Fibroblast of the conjunctiva (primary cell): ENCODE data around the gene QRFP.
"Not testable (repeated sequence)": the region's sequence is repeated elsewhere in the genome, so short reads cannot be mapped to it uniquely, and the experiment has no call there.

Experiments used
- DNase-seq: peaks from one replicate; pipeline ENCODE4 v3.0.0-alpha.2; 2010; ENCODE audit warnings: low read depth

QRFP gene

DNA sequence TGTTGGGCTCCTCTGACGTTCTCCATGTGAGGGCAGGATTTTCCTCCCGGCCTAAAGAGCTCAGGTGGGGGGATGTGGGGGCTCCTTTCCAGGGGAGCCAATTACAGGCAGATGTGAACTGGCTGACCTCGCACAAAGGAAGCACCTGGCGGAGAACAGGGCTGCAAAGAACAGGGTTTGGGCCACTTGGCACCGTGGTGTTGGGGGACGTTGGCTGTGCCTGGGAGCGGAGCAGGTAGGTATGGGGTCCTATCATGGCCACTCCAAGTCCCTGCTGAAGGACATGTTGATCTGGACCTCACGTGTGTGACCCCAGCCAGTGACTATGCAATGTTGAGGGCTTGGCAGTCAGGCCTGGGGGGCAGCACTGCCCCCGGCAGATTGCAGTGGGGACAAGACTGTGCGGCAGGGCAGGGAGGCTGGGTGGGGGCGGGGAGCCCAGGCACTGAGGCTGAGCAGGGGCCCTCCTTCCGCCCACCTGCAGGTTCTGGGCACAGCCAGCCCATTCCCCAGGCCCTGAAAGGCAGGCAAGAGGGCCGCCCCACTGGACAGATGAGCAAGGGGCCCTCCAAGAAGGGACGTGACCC, 23.0 kb upstream of the QRFP start:
- no peak for DNase-seq

GRCh38 chr9:130918826-130919558, 22.4 kb upstream of the QRFP start:
- no peak for DNase-seq

DNA sequence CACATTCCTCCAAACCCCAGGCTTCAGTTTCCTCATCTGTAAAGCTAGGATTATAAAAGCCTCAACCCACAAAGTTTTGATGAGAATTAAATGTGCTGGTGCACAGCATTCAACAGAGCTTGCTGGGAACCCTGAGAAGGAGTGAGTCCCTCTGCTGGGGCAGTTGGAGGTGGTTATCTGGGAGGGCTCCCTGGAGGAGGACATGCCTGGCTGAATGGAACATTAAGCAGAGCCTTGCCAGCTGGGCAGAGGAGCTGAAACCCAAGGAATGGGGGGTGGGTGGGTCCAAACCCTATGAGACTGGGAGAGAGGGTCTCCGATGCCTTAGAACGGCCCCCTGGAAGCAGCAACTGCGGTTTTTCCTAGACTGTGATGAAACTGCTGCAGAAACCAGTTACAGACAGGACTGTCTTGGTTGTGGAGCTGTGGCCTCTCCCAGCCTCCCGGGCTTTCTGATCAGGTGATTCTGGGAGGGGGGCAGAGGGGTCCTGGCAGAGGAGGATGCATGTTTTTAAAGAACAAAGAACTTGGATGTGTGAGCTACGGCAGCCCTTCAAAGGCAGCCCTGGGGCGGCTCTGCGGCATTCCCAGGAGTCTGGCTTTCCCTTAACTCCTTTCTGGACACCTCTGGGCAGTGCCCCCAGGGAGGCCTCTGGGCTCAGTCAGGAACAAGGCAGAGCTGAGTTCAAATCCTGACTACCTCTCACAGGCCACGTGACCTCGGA, 21.7 kb upstream of the QRFP start:
- no peak for DNase-seq

DNA sequence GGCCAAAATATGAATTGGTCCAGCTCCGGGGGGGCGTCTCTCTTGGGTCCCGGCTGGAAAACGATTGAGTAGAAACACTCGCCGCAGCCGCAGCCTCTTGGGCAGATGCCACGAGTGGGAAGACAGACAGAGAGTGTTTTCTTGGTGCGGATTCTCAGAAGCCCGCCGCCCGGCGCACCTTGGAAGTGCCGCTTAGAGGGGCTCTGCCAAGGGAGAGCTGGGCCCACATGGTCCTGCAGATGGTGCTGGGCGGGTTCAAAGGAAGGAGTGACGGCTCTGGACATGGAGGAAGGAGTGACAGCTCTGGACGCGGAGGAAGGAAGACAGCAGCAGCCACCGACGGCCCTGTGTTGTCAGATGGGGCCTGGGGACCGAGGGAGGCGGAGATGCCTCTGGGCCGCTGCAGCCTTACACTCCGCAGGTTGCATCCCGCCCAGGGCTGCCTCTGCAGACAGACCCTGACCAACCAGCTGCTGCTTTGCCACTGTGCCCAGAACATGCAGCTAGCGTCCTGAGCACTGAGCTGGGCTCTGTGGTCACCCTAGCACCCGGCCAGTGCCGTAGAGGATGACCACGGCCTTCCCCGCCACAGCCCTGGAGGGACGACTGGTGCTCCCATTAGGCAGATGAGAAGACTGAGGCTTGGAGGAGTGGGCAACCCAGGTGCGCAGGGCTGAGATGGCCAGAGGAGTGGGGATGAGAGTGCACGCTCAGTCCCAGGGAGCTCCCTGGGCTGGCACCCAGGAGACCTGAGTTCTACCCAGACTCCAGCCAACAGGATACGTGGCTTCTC, 20.8 kb upstream of the QRFP start:
- DNase-seq, result no peak

GRCh38 chr9:130915096-130915447, 18.5 kb upstream of the QRFP start:
- no peak for DNase-seq

DNA sequence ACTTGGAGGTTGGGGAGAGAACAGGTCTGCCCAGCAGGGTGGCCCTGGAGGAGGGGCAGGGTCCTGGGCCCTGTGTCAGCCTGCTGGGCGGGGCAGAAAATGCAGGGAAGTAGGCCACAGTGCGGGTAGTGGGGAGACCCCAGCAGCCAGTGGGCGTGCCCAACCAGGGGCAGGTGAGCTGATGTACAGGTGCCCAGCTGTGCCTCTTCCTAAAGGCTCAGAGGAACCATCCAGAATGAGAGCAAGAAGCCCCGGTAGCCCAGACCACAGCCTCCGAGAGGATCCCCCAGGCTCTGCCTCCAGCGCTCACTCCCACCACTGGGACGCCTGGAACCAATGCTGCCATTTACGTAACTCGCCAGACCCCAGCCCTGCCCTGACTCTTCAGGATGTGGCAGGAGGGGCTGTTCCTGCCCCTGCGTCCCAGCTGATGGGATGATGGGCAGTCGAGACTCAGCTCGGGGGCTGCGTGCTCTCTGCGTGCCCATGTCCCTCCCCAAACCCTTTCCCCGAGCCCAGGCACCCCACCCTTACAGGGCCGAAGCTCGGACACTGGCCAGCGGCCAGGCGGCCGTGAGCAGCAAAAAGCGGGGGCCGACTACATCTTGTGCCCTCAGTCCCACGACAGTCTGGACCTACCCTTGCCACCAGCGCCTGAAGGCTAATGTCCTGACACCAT, 17.9 kb upstream of the QRFP start:
- DNase-seq, result no peak

GRCh38 chr9:130913599-130914416, 17.2 kb upstream of the QRFP start:
- DNase-seq, result no peak

GRCh38 chr9:130912932-130913598, 16.5 kb upstream of the QRFP start:
- peak; percentile 53 for DNase-seq

- no peak for DNase-seq
Measured at GRCh38 chr9:130911254-130912049, 14.8 kb upstream of the QRFP start.

GRCh38 chr9:130910670-130911069, 14.1 kb upstream of the QRFP start:
- DNase-seq, result not testable (repeated sequence)

- not testable (repeated sequence) for DNase-seq
Measured at GRCh38 chr9:130910041-130910440, 13.4 kb upstream of the QRFP start.

DNA sequence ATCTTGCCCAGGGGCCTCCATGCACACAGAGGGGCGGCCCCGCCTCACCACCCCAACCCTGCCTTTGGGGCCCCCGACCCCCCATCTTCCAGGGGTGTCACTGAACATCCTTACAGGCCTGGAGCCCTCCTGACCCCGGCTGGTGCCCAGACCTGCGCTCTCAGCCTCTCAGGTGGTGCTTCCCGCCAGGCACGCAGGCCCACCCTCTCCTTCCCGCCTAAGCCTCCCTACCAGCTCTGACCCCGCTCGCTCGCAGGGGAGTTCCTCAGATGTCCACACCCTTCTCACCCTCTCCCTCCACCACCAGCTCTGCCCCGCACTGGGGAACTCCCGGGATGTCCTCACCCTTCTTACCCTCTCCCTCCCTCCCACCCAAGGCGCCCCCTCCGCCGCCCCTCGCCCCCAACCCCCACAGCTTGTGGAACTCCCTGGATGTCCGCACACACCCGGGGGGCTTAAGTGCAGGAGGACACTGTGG, 12.3 kb upstream of the QRFP start:
- DNase-seq, result no peak

DNA sequence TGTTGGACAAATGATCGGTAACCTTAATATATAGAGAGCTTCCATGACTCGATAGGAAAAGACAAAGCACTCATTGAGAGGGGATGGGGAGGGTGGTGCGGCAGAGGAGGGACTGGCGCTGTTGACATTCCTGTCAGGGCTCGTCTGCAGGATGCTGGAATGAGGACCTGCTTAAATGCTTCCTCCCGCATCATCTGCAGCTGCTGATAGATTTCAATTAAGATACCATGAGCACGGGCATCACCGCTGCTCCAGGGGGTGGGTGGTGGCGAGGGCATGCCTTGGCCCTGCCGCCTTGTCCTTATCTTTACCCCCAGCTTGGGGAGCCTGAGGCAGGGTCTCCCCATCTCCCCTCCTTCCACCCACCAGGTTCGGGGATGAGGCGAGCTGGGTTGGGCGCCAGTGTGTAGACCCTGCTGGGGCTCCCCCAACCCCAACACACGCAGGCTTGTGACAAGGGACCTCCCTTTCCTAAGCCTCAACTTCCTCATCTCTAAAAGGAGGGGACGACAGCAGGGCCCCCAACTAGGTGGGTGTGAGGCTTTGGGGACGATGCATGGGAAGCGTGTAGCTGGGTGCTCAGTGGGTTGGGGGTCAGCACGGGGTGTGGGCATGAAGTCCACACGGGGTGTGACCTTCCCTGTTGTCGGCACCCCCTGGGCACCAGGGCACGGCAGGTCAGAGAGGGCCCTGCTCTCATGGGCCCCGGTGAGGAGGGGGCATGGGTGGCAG, 11.7 kb upstream of the QRFP start:
- DNase-seq, result no peak

DNA sequence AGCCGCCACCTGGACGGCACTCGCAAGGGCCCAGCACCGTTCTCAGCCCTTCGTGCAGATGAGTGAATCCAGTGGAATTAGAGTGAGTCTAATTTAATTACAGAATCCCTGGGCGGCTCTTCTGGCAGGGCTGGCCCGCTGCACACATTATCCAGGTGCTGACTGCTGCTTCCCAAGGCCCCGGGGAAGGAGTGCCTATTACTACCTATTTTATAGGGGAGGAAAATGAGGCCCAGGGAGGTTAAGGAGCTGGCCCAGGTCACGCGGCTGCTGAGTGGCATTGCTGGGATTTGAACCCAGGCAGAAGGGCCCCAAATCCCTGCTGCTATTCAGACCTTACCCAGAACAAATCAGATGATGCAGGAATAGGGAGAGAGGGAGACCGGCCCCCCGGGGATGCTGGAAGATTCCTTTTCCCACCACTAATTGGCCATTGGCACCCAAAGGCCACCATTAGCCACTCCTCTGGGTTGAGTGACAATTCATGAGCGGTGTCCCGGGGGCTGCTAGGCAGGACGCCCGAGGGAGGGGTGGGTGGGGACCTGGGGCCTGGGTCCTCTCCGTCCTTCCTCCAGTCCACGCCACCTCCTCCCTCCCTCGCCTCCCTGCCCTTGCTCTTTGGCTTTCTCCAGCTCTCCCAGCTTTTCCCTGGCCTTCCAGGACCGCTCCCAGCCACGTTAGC, 10.3 kb upstream of the QRFP start:
- DNase-seq, result no peak

DNA sequence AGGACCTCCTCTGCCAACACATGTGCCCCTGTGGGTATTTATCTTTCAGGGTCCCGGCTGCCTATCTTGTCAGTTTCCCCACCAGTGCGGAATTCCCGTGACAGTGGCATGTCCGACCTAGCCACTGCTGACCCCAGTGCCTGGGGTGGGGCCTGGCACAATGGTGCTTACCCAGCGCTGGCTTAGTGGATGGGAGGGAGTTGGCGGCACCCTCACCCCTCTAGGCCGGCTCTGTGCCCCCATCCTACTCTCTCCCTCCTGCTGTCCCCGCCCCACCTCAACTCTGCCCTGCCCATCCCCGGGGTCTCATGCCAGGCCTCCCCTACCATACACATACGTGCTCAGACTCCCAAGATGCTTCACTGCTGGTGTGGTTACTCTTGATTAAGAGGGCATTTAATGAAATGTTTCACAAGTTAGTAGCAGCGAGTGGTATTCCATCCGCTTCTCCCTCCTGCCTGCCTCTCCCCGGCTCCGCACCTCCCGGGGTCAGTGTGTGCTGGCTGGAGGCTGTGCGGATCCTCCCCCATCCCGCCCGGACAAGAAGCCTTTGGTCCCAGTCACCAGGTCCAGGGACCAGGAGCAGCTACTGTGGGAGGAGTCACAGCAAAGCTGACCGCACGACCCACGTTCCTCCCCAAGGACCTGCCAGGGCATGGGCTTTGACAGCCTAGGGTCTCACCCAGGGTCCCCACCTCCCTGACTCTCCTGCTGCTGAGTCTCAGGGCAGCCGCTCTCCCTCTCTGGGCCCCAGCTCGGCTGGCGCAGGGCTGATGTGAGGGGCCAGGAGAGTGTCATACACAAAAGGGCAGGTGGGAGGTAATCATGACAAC, 9.5 kb upstream of the QRFP start:
- no peak for DNase-seq

GRCh38 chr9:130905125-130905901, 8.7 kb upstream of the QRFP start:
- no peak for DNase-seq
